HS-27A (cell line): ENCODE results near the gene C19orf73.
"Not testable (repeated sequence)": the region's sequence is repeated elsewhere in the genome, so short reads cannot be mapped to it uniquely, and the experiment has no call there.

Source experiments
- DNase-seq: peaks from one replicate; pipeline ENCODE4 v3.0.0-alpha.2; 2012; ENCODE audit warnings: low read depth, missing footprints

C19orf73 gene

GRCh38 chr19:49148784-49149651, 30.1 kb upstream of the C19orf73 start:
- DNase-seq: peak; percentile 92

- DNase-seq: no peak
Measured at GRCh38 chr19:49148044-49148682, 29.2 kb upstream of the C19orf73 start.

DNA sequence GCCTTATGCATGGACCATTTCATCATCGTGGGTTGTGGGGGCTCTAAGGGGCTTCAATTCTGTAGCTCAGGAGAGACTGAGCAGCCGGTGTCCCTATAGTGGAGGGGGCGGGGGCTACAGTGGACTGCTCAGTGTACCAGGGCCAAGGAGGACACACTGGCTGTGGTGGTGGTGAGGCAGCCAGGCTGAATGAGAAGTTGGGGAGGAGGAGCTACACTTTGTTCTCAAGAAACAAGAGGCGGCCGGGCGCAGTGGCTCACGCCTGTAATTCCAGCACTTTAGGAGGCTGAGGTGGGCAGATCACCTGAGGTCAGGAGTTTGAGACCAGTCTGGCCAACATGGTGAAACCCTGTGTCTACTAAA, 27.4 kb upstream of the C19orf73 start:
- not testable (repeated sequence) for DNase-seq

DNA sequence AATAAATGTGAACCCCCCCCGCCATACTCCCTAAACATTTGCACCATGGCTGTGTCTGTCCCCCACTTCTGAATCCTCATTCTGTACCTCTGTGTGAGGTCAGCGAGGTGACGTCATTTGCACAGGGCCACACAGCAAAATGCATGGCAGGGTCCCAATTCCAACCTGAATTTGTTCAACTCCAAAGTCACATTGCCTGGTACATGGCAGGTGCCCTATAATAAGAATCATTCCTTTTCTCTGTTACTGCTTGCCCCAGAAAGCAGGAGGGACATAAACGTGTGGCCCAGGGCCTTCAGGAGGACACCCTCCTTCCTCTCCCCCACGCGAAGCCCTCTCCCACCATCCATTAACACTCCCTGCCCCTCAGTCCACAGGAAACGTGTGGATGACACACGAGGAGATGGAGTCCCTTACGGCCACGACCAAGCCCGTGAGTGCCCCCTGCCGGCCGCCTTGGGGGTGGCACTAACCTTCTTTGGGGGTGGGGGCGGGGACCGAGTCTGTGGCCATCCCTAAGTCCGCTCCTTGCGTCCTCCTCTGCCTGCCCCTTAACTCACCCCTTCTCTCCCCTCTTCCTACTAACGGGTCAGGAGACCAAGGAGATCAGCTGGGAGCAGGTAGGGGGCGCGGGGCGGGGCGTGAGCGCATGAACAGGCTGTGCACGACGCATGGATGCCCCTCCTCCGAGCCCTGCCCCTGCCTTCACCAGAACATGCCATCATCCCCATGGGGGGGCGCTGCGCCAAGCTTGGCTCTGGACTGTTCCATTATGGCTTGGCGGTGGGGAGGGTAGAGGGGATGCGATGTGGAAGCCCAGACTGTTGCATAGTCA, 26.8 kb upstream of the C19orf73 start:
- peak; percentile 51 for DNase-seq

GRCh38 chr19:49142866-49143335, 24.0 kb upstream of the C19orf73 start:
- peak; percentile 65 for DNase-seq

DNA sequence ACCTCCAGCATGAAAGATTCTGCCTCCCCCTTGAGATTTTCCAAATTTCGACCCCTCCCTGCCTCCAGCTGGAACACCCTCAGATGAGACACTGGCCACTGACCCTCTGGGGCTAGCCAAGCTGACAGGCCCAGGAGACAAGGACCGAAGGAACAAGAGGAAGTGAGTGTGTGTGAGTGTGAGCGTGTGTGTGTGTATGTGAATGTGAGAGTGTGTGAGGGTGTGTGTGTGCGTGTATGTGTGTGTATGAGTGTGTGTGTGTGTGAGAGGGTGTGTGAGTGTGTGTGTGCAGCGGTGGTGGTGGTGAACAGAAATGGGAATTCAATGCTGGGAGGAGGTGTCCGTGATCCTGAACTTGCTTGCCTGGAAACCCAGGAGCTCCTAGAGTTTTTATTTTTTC, 22.4 kb upstream of the C19orf73 start:
- DNase-seq: no peak

DNA sequence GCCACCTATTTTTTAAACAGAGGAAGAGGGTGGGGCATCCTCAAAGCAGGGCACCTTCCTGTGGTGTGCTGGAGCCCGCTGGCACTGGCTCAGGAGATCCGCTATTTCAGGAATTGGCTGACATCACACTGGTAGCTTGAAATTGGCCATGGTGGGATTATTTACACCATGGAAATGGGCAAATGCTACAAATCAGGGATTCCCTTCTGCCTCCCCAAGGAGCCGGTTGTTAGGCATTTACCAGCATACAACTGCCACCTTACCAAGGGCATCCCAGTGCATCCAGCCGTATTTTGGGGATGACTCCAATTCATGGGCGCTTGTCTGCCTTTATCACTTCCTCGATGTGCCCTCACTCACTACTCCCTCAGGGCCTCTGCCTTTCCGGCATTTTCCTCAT, 22.0 kb upstream of the C19orf73 start:
- DNase-seq: no peak

GRCh38 chr19:49136771-49137171, 17.8 kb upstream of the C19orf73 start:
- no peak for DNase-seq

GRCh38 chr19:49135686-49136085, 16.7 kb upstream of the C19orf73 start:
- DNase-seq: no peak

- DNase-seq: no peak
Measured at GRCh38 chr19:49133621-49134454, 14.9 kb upstream of the C19orf73 start.

DNA sequence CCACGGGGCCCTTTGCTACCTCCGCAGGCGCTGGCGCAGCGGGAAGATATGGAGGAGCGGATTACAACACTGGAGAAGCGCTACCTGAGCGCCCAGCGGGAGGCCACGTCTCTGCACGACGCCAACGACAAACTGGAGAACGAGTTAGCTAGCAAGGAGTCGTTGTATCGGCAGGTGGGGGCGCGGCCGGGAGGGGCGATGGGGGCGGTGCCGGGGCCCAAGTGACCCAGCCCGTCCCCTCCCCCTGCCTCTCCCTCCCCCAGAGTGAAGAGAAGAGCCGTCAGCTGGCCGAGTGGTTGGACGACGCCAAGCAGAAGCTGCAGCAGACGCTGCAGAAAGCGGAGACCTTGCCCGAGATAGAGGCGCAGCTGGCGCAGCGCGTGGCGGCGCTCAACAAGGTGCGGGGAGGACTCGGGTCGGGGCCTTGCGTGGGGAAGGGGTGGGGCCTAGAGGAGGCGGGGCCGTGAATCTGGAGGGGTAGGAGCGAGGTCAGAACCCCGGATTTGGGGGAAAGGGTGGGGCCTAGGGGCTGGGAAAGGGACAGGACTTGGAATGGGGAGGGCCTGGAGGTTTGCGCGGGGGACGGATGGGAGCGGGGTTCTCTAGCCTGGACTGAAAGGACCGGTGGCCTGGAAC, 14.1 kb upstream of the C19orf73 start:
- no peak for DNase-seq

GRCh38 chr19:49130325-49130724, 11.4 kb upstream of the C19orf73 start:
- no peak for DNase-seq

DNA sequence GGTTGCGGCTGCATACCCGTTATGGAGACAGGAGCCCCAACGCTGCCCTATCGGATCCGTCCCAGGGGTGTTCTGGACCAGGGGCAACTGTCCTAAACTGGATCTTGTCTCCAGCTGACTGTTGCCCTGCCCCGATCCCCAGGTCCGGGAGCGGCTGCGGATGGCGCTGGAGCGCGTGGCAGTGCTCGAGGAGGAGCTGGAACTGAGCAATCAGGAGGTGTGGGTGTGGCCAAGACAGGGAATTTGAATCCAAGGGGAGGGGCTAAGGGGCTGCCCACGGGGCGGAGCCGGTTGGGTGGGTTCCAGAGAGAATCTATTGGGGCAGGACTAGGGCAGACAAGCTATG, 10.3 kb upstream of the C19orf73 start:
- no peak for DNase-seq

- DNase-seq: no peak
Measured at GRCh38 chr19:49128545-49129237, 9.7 kb upstream of the C19orf73 start.

DNA sequence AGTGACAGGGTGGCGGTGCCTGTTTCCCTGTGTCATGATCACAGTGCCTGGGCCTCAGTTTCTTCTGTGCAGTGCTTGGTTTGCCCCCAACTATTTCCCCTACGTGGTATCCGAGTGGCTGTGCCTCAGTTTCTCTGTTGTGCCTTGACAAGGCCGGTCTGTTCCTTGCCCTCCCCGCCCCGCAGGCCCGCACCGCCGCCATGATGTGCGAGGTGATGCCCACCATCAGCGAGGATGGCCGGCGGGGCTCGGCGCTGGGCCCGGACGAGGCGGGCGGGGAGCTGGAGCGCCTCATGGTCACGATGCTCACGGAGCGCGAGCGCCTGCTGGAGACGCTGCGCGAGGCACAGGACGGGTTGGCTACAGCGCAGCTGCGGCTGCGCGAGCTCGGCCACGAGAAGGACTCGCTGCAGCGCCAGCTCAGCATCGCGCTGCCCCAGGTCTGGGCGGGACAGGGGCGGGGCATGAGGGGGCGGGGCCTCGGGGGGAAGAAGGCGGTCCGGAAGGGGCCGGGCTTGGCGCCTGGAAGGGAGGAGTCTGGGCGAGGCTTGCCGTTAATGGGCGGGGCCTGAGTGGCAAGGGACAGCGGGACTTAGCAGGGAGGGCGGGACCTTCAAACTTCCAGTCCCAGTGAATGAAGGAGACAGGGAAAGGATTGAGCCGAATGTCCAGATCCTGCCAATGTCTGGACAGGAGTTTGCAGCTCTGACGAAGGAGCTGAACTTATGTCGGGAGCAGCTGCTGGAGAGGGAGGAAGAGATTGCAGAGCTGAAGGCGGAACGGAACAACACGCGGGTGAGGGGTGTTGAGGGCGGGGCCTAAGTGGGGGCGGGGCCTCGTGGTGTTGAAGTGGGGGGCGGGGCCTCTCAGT, 9.0 kb upstream of the C19orf73 start:
- peak; percentile 96 for DNase-seq

GRCh38 chr19:49127225-49127624, 8.3 kb upstream of the C19orf73 start:
- DNase-seq: not testable (repeated sequence)

GRCh38 chr19:49126575-49126974, 7.6 kb upstream of the C19orf73 start:
- DNase-seq: no peak

GRCh38 chr19:49125025-49125731, 6.2 kb upstream of the C19orf73 start:
- no peak for DNase-seq

- not testable (repeated sequence) for DNase-seq
Measured at GRCh38 chr19:49123285-49123684, 4.3 kb upstream of the C19orf73 start.
